Measurements from ENCODE around the gene CDK15. TPM values are rescaled to one million over a fixed set of nuclear protein-coding genes. Genes with fewer than 3 reads are reported as not detected.

The CDK15 gene
- total RNA-seq, 1 donor from 2014 or later, result 3.6 TPM

- Mint-ChIP-seq H3K27ac (ENCODE audit: unreplicated experiment) (no peak overlapping the region), H3K36me3 (ENCODE audit: low read depth) (no peaks in the 10 kb centered on the region), H3K4me1 (ENCODE audit: low read depth) (peaks cover 19% of the 10 kb centered on the region), H3K9me3 (ENCODE audit: low read depth) (no peaks in the 10 kb centered on the region), H3K27me3 (ENCODE audit: low read depth) (no peaks in the 10 kb centered on the region), H3K4me3 (ENCODE audit: unreplicated experiment) (no peak overlapping the region)
- DNase-seq (ENCODE audit: low spot score), result no peak
- TF ChIP-seq CTCF (IDR thresholded peaks at IDR 0.05), result no peak
Measured at GRCh38 chr2:201892516-201892915, 86.2 kb downstream of the CDK15 start.

- H3K4me3 Mint-ChIP-seq (ENCODE audit: unreplicated experiment), result no peak overlapping the region
- TF ChIP-seq CTCF (IDR thresholded peaks at IDR 0.05), result no peak
- peaks cover 6% of the 10 kb centered on the region for H3K4me1 Mint-ChIP-seq (ENCODE audit: low read depth)
- H3K9me3 Mint-ChIP-seq (ENCODE audit: low read depth), result no peaks in the 10 kb centered on the region
- no peaks in the 10 kb centered on the region for H3K27me3 Mint-ChIP-seq (ENCODE audit: low read depth)
- H3K36me3 Mint-ChIP-seq (ENCODE audit: low read depth), result no peaks in the 10 kb centered on the region
- no peak overlapping the region for H3K27ac Mint-ChIP-seq (ENCODE audit: unreplicated experiment)
- DNase-seq (ENCODE audit: low spot score), result no peak
Measured at GRCh38 chr2:201900362-201900761, 94.0 kb downstream of the CDK15 start.

DNA sequence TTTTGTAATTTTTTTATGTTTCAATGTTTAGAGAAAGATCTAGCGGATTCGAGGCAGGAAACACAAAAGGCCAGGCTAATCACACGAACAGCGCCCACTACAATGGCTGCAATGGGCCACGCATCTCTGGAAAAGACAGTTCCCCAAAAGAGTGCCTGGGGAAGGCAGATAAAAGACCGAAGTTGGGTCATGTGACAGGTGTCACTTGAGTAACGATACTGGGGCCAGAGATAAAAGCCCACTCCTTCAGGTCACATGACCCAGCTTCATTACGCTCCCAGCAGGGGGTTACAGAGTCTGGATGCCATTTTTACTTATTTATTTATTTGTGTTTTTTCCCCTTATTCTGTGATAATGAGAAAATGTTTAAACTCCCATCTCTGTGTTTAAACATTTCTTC, 95.4 kb downstream of the CDK15 start:
- Mint-ChIP-seq H3K27me3 (ENCODE audit: low read depth) (no peaks in the 10 kb centered on the region), H3K27ac (ENCODE audit: unreplicated experiment) (no peak overlapping the region), H3K36me3 (ENCODE audit: low read depth) (no peaks in the 10 kb centered on the region), H3K4me1 (ENCODE audit: low read depth) (peaks cover 9% of the 10 kb centered on the region), H3K4me3 (ENCODE audit: unreplicated experiment) (no peak overlapping the region), H3K9me3 (ENCODE audit: low read depth) (no peaks in the 10 kb centered on the region)
- no peak for TF ChIP-seq CTCF (IDR thresholded peaks at IDR 0.05)
- no peak for DNase-seq (ENCODE audit: low spot score)

DNA sequence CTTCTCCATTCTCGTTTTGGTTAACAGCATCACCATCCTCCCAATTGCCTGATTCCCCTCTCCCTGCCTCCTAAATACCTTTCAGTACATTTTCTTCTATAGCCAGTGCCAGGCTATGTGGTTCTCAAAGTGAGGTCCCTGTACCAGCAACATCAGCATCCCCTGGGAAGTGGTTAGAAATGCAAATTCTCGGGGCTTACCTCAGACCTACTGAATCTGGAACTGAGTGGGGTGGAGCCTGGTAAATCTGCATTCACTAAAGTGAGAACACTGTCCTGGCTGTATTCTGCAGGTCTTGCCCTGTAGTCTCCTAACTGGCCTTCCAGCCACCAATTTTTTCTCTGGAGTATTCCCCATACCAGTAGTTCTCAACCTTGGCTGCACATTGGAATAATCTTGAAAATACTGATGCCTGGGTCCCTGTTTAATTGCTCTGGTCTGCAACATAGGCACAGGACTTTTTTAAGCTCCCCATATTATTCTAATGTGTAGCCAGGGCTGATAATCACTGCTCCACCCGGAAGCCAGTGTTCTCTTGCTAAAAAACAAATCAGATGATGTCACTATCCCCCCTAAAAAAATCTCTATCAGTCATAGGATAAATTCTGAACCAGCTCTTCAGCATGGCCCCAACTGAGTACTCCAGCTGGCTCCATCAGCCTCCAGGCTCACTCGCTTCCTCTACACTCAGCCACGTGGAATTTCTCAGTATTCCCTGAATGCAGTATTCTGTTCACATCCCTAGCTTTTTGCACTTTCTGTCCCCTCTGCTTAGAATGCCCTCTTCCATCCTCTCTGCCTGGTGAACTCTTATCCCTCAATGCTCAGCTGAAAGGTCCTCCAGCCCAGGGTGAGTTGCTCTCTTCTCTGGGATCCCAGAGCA, 98.4 kb downstream of the CDK15 start:
- no peak for DNase-seq (ENCODE audit: low spot score)
- Mint-ChIP-seq H3K4me1 (ENCODE audit: low read depth) (peaks cover 31% of the 10 kb centered on the region), H3K9me3 (ENCODE audit: low read depth) (no peaks in the 10 kb centered on the region), H3K27me3 (ENCODE audit: low read depth) (no peaks in the 10 kb centered on the region), H3K36me3 (ENCODE audit: low read depth) (no peaks in the 10 kb centered on the region), H3K4me3 (ENCODE audit: unreplicated experiment) (no peak overlapping the region), H3K27ac (ENCODE audit: unreplicated experiment) (peak overlapping the region; percentile 52)
- TF ChIP-seq CTCF (IDR thresholded peaks at IDR 0.05), result no peak

- TF ChIP-seq CTCF (IDR thresholded peaks at IDR 0.05), result no peak
- H3K4me1 Mint-ChIP-seq (ENCODE audit: low read depth), result peaks cover 48% of the 10 kb centered on the region
- no peak overlapping the region for H3K4me3 Mint-ChIP-seq (ENCODE audit: unreplicated experiment)
- H3K27me3 Mint-ChIP-seq (ENCODE audit: low read depth), result no peaks in the 10 kb centered on the region
- H3K27ac Mint-ChIP-seq (ENCODE audit: unreplicated experiment), result peak overlapping the region; percentile 8
- H3K36me3 Mint-ChIP-seq (ENCODE audit: low read depth), result no peaks in the 10 kb centered on the region
- no peaks in the 10 kb centered on the region for H3K9me3 Mint-ChIP-seq (ENCODE audit: low read depth)
- no peak for DNase-seq (ENCODE audit: low spot score)
Measured at GRCh38 chr2:201906777-201907562, 100.6 kb downstream of the CDK15 start.

Data from chondrocyte (in vitro differentiated cells).